HepG2 (cell line): ENCODE measurements around the gene SLC25A5. TPM values are rescaled to one million over a fixed set of nuclear protein-coding genes. Genes with fewer than 3 reads are reported as not detected.

ENCODE experiments used
- GABPB1 ChIP-seq: IDR thresholded peaks from 2 replicates; pipeline ENCODE4 v1.6.1; 2016; ENCODE audit warnings: mild to moderate bottlenecking, missing genetic modification reagents, moderate library complexity, missing compliant biosample characterization
- HMGA1 ChIP-seq: sonication (generic); formaldehyde crosslinking; conservative IDR thresholded peaks from 2 replicates; pipeline ENCODE4 v1.4.0; 2020; ENCODE audit warnings: missing genetic modification reagents
- MTERF4 ChIP-seq: sonication (generic); formaldehyde crosslinking; IDR thresholded peaks from 2 replicates; pipeline ENCODE4 v1.8.0; 2023; ENCODE audit warnings: mild to moderate bottlenecking, missing genetic modification reagents
- PAXIP1 ChIP-seq: sonication (generic); formaldehyde crosslinking; conservative IDR thresholded peaks from 2 replicates; pipeline ENCODE4 v1.4.0; 2020; ENCODE audit warnings: mild to moderate bottlenecking, missing genetic modification reagents, moderate library complexity
- SKI ChIP-seq: fragments of 450-650 bp; IDR thresholded peaks from one replicate; pipeline ENCODE4 v1.6.1; 2018; ENCODE audit warnings: mild to moderate bottlenecking; ENCODE audit not compliant: partially characterized antibody
- TARDBP ChIP-seq: sonication (generic); formaldehyde crosslinking; IDR thresholded peaks from 2 replicates; pipeline ENCODE4 v1.8.0; 2022; ENCODE audit warnings: mild to moderate bottlenecking, missing genetic modification reagents
- TBP ChIP-seq: sonication (generic); formaldehyde crosslinking; IDR thresholded peaks from 2 replicates; pipeline ENCODE4 v1.5.0; 2020; ENCODE audit warnings: missing genetic modification reagents
- TFAP4 ChIP-seq: sonication (generic); IDR thresholded peaks from 2 replicates; pipeline ENCODE4 v1.6.1; 2016; ENCODE audit warnings: low read depth, borderline replicate concordance
- ZNF205 ChIP-seq: IDR thresholded peaks from 2 replicates; pipeline ENCODE4 v1.6.1; 2018; ENCODE audit warnings: missing biosample characterization, missing genetic modification reagents
- polyA plus RNA-seq, 8 experiments: library from polyadenylated mRNA; depleted of rRNA in 3 of 8; stranded (reverse) in 7 of 8; unstranded in 1 of 8; fragments of >200 nt; fragmentation: Illumina TruSeq in 4 of 8; extraction: Trizol in 4 of 8; gene quantifications; 2 replicates each; pipeline versions ENCODE4 v1.2.1 to v1.2.3, GENCODE V29; 2011 to 2016; ENCODE audit warnings: low read depth in 4 of 8, missing spikeins in 1 of 8, mixed read lengths in 1 of 8; ENCODE audit not compliant: insufficient read depth in 1 of 8
- total RNA-seq, 5 experiments: library from RNA; depleted of rRNA; stranded (reverse); fragments of >200 nt; fragmentation: Illumina TruSeq; extraction: Trizol; gene quantifications; 2 replicates each; pipeline ENCODE4 v1.2.3, GENCODE V29; 2016; ENCODE audit warnings: low read depth in 1 of 5

The SLC25A5 gene
- total and polyA plus RNA-seq, 2 of the 13 experiments (the other 11 are each of a cell fraction or from before 2014, with no cell fraction given), result 300 to 402 TPM

- TF ChIP-seq PAXIP1, result no peak
- TF ChIP-seq GABPB1, result no peak
- TF ChIP-seq HMGA1 (CRISPR knock-in tag), result no peak
- TF ChIP-seq MTERF4 (CRISPR knock-in tag), result no peak
- TF ChIP-seq SKI, result no peak
- no peak for TF ChIP-seq ZNF205 (CRISPR knock-in tag)
- no peak for TF ChIP-seq TFAP4
- TF ChIP-seq TARDBP, result no peak
- TF ChIP-seq TBP (CRISPR knock-in tag), result no peak
Measured at GRCh38 chrX:119501511-119502148, 33.4 kb downstream of the SLC25A5 start (continued).
